Trophoblast cell (in vitro differentiated cells and primary cell): ENCODE measurements around the gene KLHL26.

Experiments used
- DNase-seq, 2 donors: peaks; one replicate each; pipeline ENCODE4 v3.0.0-alpha.2; 2016
- H2AFZ ChIP-seq: 2 replicates; pipeline ENCODE4 v1.6.1; 2013; ENCODE audit warnings: low read length, moderate library complexity, mild to moderate bottlenecking; ENCODE audit not compliant: insufficient read depth, poor library complexity
- H2AK5ac ChIP-seq: 2 replicates; pipeline ENCODE4 v1.6.1; 2013; ENCODE audit warnings: mild to moderate bottlenecking, low read length
- H2BK120ac ChIP-seq: 2 replicates; pipeline ENCODE4 v1.6.1; 2013; ENCODE audit warnings: low read length, mild to moderate bottlenecking, moderate library complexity; ENCODE audit not compliant: insufficient read depth, poor library complexity
- H2BK12ac ChIP-seq: 2 replicates; pipeline ENCODE4 v1.6.1; 2013; ENCODE audit warnings: mild to moderate bottlenecking, low read length, moderate library complexity
- H2BK5ac ChIP-seq: 2 replicates; pipeline ENCODE4 v1.6.1; 2013; ENCODE audit warnings: low read length, low read depth, moderate library complexity, mild to moderate bottlenecking; ENCODE audit not compliant: poor library complexity
- H3K14ac ChIP-seq: 2 replicates; pipeline ENCODE4 v1.6.1; 2013; ENCODE audit warnings: mild to moderate bottlenecking, low read length
- H3K18ac ChIP-seq: 2 replicates; pipeline ENCODE4 v1.6.1; 2013; ENCODE audit warnings: mild to moderate bottlenecking, low read length
- H3K23ac ChIP-seq: 2 replicates; pipeline ENCODE4 v1.6.1; 2013; ENCODE audit warnings: low read length
- H3K27ac ChIP-seq: 2 replicates; pipeline ENCODE4 v1.5.1; 2013; ENCODE audit warnings: low read depth, mild to moderate bottlenecking, inconsistent platforms, low read length, moderate library complexity
- H3K27me3 ChIP-seq: 2 replicates; pipeline ENCODE4 v1.6.1; 2013; ENCODE audit warnings: inconsistent platforms, mild to moderate bottlenecking, low read length, moderate library complexity; ENCODE audit not compliant: insufficient read depth
- H3K36me3 ChIP-seq, 2 experiments: 1 replicate in 1 of 2; 2 replicates in 1 of 2; pipeline ENCODE4 v1.6.1; 2013; ENCODE audit warnings: low read length in 2 of 2, mild to moderate bottlenecking in 2 of 2, moderate library complexity in 1 of 2; ENCODE audit not compliant: insufficient read depth in 2 of 2, control insufficient read depth in 1 of 2
- H3K4ac ChIP-seq: 2 replicates; pipeline ENCODE4 v1.6.1; 2013; ENCODE audit warnings: low read depth, mild to moderate bottlenecking, low read length, moderate library complexity
- H3K4me1 ChIP-seq, 2 experiments: 1 replicate in 1 of 2; 2 replicates in 1 of 2; pipeline ENCODE4 v1.6.1; 2013; ENCODE audit warnings: low read length in 2 of 2, mild to moderate bottlenecking in 2 of 2, moderate library complexity in 1 of 2; ENCODE audit not compliant: insufficient read depth in 2 of 2, control insufficient read depth in 1 of 2
- H3K4me2 ChIP-seq: 2 replicates; pipeline ENCODE4 v1.6.1; 2013; ENCODE audit warnings: inconsistent platforms, mild to moderate bottlenecking, low read length, moderate library complexity
- H3K4me3 ChIP-seq: 2 replicates; pipeline ENCODE4 v1.5.1; 2013; ENCODE audit warnings: mild to moderate bottlenecking, low read depth, low read length, inconsistent platforms
- H3K79me1 ChIP-seq: one replicate; pipeline ENCODE4 v1.6.1; 2013; ENCODE audit warnings: low read length
- H3K79me2 ChIP-seq: 2 replicates; pipeline ENCODE4 v1.6.1; 2013; ENCODE audit warnings: low read length, mild to moderate bottlenecking; ENCODE audit not compliant: control insufficient read depth, insufficient read depth, poor library complexity
- H3K9ac ChIP-seq: 2 replicates; pipeline ENCODE4 v1.6.1; 2013; ENCODE audit warnings: mild to moderate bottlenecking, low read length
- H3K9me3 ChIP-seq: 2 replicates; pipeline ENCODE4 v1.6.1; 2013; ENCODE audit warnings: low read depth, mild to moderate bottlenecking, control low read depth, inconsistent platforms, low read length; ENCODE audit not compliant: insufficient read depth
- H4K12ac ChIP-seq: 2 replicates; pipeline ENCODE4 v1.6.1; 2013; ENCODE audit warnings: low read depth, mild to moderate bottlenecking, low read length, moderate library complexity
- H4K8ac ChIP-seq: 2 replicates; pipeline ENCODE4 v1.6.1; 2013; ENCODE audit warnings: low read depth, mild to moderate bottlenecking, low read length, moderate library complexity
- H4K91ac ChIP-seq: one replicate; pipeline ENCODE4 v1.6.1; 2013; ENCODE audit warnings: low read depth, mild to moderate bottlenecking, low read length, moderate library complexity
- WGBS: extraction: QIAGEN DNeasy Blood & Tissue Kit; methylation state at CpG from one replicate; pipeline ENCODE4 v1.1.7; 2013; ENCODE audit warnings: missing lambda C conversion rate; ENCODE audit not compliant: insufficient read length, insufficient coverage; ENCODE audit errors: extremely low coverage; 5-methylcytosine and 5-hydroxymethylcytosine counted together

KLHL26 gene

DNA sequence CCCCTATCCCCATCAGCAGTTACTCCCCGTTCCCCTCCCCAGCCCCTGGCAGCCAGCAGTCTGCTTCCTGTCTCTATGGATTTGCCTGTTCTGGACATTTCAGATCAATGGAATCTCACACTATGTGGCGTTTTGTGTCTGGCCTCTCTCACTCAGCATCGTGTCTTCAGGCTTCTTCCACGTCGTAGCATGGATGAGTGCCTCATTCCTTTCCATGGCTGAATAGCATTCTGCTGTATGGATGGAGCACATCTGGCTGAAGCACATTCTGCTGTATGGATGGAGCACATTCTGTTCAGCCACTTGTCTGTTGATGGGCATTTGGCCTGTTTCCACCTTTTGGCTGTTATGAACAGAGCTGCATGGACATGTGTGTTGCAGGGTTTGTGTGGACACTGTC is 76.2 kb downstream of the KLHL26 start:
- H2BK120ac ChIP-seq, result no peak overlapping the region
- no peak overlapping the region for H2BK12ac ChIP-seq
- no peak overlapping the region for H3K4me2 ChIP-seq
- no peak overlapping the region for H3K9ac ChIP-seq
- no peak overlapping the region for H2AFZ ChIP-seq
- H4K91ac ChIP-seq, result no peak overlapping the region
- H3K79me2 ChIP-seq, result no peaks in the 10 kb centered on the region
- H3K23ac ChIP-seq, result no peak overlapping the region
- H3K9me3 ChIP-seq, result peaks cover 2% of the 10 kb centered on the region
- H3K14ac ChIP-seq, result no peak overlapping the region
- no peaks in the 10 kb centered on the region for H3K27me3 ChIP-seq
- no peak overlapping the region for H4K12ac ChIP-seq
- no peak overlapping the region for H3K18ac ChIP-seq
- no peak overlapping the region for H3K4ac ChIP-seq
- DNase-seq, result peak in 1 of 2 donors; percentile 40
- H3K36me3 ChIP-seq, result no peaks in the 10 kb centered on the region
- H3K4me1 ChIP-seq, result peaks cover 5 to 13% of the 10 kb centered on the region in 2 experiments
- no peak overlapping the region for H2BK5ac ChIP-seq
- no peak overlapping the region for H4K8ac ChIP-seq
- no CpG with 5 or more reads among the region's 5 CpGs for WGBS
- H3K4me3 ChIP-seq, result no peak overlapping the region
- no peak overlapping the region for H2AK5ac ChIP-seq
- H3K27ac ChIP-seq, result no peak overlapping the region
- no peaks in the 10 kb centered on the region for H3K79me1 ChIP-seq

GRCh38 chr19:18713550-18714117 is 76.8 kb downstream of the KLHL26 start:
- Histone ChIP-seq H4K8ac (no peak overlapping the region), H3K4ac (no peak overlapping the region), H2AFZ (no peak overlapping the region), H3K4me3 (no peak overlapping the region), H4K12ac (no peak overlapping the region), H2BK5ac (no peak overlapping the region), H3K23ac (no peak overlapping the region), H3K27ac (no peak overlapping the region), H3K79me1 (no peaks in the 10 kb centered on the region), H3K4me1 (peaks cover 5 to 15% of the 10 kb centered on the region in 2 experiments), H3K36me3 (no peaks in the 10 kb centered on the region), H2AK5ac (no peak overlapping the region), H3K14ac (no peak overlapping the region), H3K79me2 (no peaks in the 10 kb centered on the region), H3K9ac (no peak overlapping the region), H2BK12ac (no peak overlapping the region), H3K9me3 (peaks cover 2% of the 10 kb centered on the region), H3K27me3 (no peaks in the 10 kb centered on the region), H4K91ac (no peak overlapping the region), H2BK120ac (no peak overlapping the region), H3K4me2 (no peak overlapping the region), H3K18ac (no peak overlapping the region)
- no peak for DNase-seq
- WGBS, result no CpG with 5 or more reads among the region's 18 CpGs

DNA sequence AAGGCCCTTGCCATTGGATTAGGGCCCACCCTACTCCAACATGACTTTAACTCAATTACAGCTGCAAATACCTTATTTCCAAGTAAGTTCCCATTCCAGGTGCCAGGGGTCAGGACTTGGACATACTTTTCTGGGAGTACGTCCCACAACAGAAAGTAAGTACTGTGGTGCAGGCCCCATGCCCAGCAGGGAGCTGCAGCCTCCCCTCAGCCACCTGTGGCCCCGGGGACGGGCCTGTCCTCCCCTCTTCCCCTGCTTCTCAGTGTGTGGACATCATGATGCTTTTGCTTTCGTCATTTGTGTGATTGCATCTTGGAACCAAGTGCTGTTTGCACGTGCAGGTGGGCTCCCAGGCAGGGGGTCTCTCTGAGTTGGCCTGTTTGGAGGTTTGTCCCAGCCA is 78.6 kb downstream of the KLHL26 start:
- no peak overlapping the region for H2BK5ac ChIP-seq
- H3K27ac ChIP-seq, result no peak overlapping the region
- no peak overlapping the region for H4K8ac ChIP-seq
- no peak overlapping the region for H4K91ac ChIP-seq
- H2BK12ac ChIP-seq, result no peak overlapping the region
- H3K27me3 ChIP-seq, result no peaks in the 10 kb centered on the region
- no peak overlapping the region for H3K4me3 ChIP-seq
- H3K9ac ChIP-seq, result no peak overlapping the region
- no peaks in the 10 kb centered on the region for H3K36me3 ChIP-seq
- no peak for DNase-seq
- no peak overlapping the region for H2AK5ac ChIP-seq
- no peak overlapping the region for H3K14ac ChIP-seq
- WGBS, result no CpG with 5 or more reads among the region's 5 CpGs
- H3K79me1 ChIP-seq, result no peaks in the 10 kb centered on the region
- no peak overlapping the region for H3K23ac ChIP-seq
- peaks cover 0 to 10% of the 10 kb centered on the region in 2 experiments for H3K4me1 ChIP-seq
- H3K18ac ChIP-seq, result no peak overlapping the region
- H4K12ac ChIP-seq, result no peak overlapping the region
- H2BK120ac ChIP-seq, result no peak overlapping the region
- H2AFZ ChIP-seq, result no peak overlapping the region
- H3K9me3 ChIP-seq, result peaks cover 2% of the 10 kb centered on the region
- H3K79me2 ChIP-seq, result no peaks in the 10 kb centered on the region
- no peak overlapping the region for H3K4me2 ChIP-seq
- H3K4ac ChIP-seq, result no peak overlapping the region

- Histone ChIP-seq H3K9me3 (peaks cover 2% of the 10 kb centered on the region), H3K9ac (no peak overlapping the region), H2AFZ (no peak overlapping the region), H3K36me3 (no peaks in the 10 kb centered on the region), H4K12ac (no peak overlapping the region), H3K27ac (no peak overlapping the region), H3K4me2 (no peak overlapping the region), H3K23ac (no peak overlapping the region), H4K91ac (no peak overlapping the region), H3K27me3 (no peaks in the 10 kb centered on the region), H3K4me1 (peaks cover 0 to 8% of the 10 kb centered on the region in 2 experiments), H4K8ac (no peak overlapping the region), H2AK5ac (no peak overlapping the region), H2BK5ac (no peak overlapping the region), H3K79me1 (no peaks in the 10 kb centered on the region), H3K79me2 (no peaks in the 10 kb centered on the region), H2BK12ac (no peak overlapping the region), H3K14ac (no peak overlapping the region), H3K4me3 (no peak overlapping the region), H2BK120ac (no peak overlapping the region), H3K18ac (no peak overlapping the region), H3K4ac (no peak overlapping the region)
- DNase-seq, result no peak
- WGBS, result no CpG with 5 or more reads among the region's 6 CpGs
Measured at GRCh38 chr19:18716857-18717256, 80.0 kb downstream of the KLHL26 start.
